ENCODE measurements around the gene ALDH3A1. TPM values are rescaled to one million over a fixed set of nuclear protein-coding genes. Genes with fewer than 3 reads are reported as not detected.

Gene ALDH3A1
- total and polyA plus RNA-seq, 10 of the 15 experiments (the other 5 are each of a cell fraction or from before 2014, with no cell fraction given) = 0.20 TPM; not detected in 9

GRCh38 chr17:19702217-19702641 is 45.9 kb downstream of the ALDH3A1 start:
- H3K9ac ChIP-seq (ENCODE audit: control insufficient read depth, insufficient read depth, low read length) = no peak overlapping the region
- no peaks in the 10 kb centered on the region for H3K27me3 ChIP-seq (replicated peaks in 1 of 2; ENCODE audit: control insufficient read depth in 2 of 2, insufficient read depth in 2 of 2, low read length in 1 of 2)
- H3K4me2 ChIP-seq (ENCODE audit: control insufficient read depth, insufficient read depth) = no peak overlapping the region
- FAIRE-seq (no peak), ATAC-seq (no peak), DNase-seq (ENCODE audit: low read depth, low spot score) (no peak)
- no peaks in the 10 kb centered on the region for H3K79me2 ChIP-seq (ENCODE audit: control insufficient read depth, insufficient read depth, low read length)
- in situ Hi-C loops (cut with MboI) = no loop called here
- intact Hi-C loops (cut with micrococcal nuclease; ENCODE audit: unreplicated experiment) = no loop called here
- RAD21 ChIA-PET (ENCODE audit: unreplicated experiment) = no interaction called here
- WGBS (ENCODE audit: insufficient coverage, insufficient replicate concordance, low lambda C conversion rate, missing lambda C conversion rate) = 20% methylated on average over 4 of the region's 4 CpGs
- no TSS peak for BruUV-seq (replicated peaks)
- no peak overlapping the region for H3K27ac ChIP-seq (ENCODE audit: control insufficient read depth, insufficient read depth)
- no peaks in the 10 kb centered on the region for H3K36me3 ChIP-seq (ENCODE audit: control insufficient read depth in 2 of 2, insufficient read depth in 2 of 2, low read length in 1 of 2)
- H3K4me1 ChIP-seq (ENCODE audit: control insufficient read depth, insufficient read depth, low read length) = no peaks in the 10 kb centered on the region
- POLR2A ChIA-PET = no interaction called here
- H2AFZ ChIP-seq (ENCODE audit: control insufficient read depth, low read depth, low read length) = no peak overlapping the region
- no peaks in the 10 kb centered on the region for H3K9me3 ChIP-seq (replicated peaks; ENCODE audit: control insufficient read depth, insufficient read depth, low read length)
- CTCF ChIA-PET = interaction anchor here (0.7 to 1.3 kb wide), 2 partner anchors 8 to 55 kb away, joined by 4 read pairs; no protein-coding TSS in a partner anchor
- SMC1A ChIA-PET (ENCODE audit: uncharacterized antibody, unreplicated experiment) = interaction anchor here (0.9 to 1.3 kb wide), 2 partner anchors 55 to 61 kb away, joined by 3 to 6 read pairs; no protein-coding TSS in a partner anchor
- H4K20me1 ChIP-seq (ENCODE audit: control insufficient read depth, insufficient read depth) = no peaks in the 10 kb centered on the region
- H3K4me3 ChIP-seq = no peak overlapping the region
- TF ChIP-seq TCF12 (IDR thresholded peaks at IDR 0.05; ENCODE audit: low read depth, low read length) (no peak), SREBF2 (IDR thresholded peaks at IDR 0.05; ENCODE audit: low read length) (no peak), ZBED1 (IDR thresholded peaks at IDR 0.05; ENCODE audit: borderline replicate concordance) (no peak), YBX1 (IDR thresholded peaks at IDR 0.05) (no peak), NFXL1 (IDR thresholded peaks at IDR 0.05; ENCODE audit: borderline replicate concordance) (no peak), BMI1 (IDR thresholded peaks at IDR 0.05; ENCODE audit: borderline replicate concordance) (no peak), ZNF622 (IDR thresholded peaks at IDR 0.05) (no peak), SIX5 (IDR thresholded peaks at IDR 0.05; ENCODE audit: low read depth, low read length, severe bottlenecking) (no peak), E2F8 (IDR thresholded peaks at IDR 0.05; ENCODE audit: low read depth, partially characterized antibody) (no peak), ZBTB4 (CRISPR knock-in tag; IDR thresholded peaks at IDR 0.05) (no peak), ZNF384 (IDR thresholded peaks at IDR 0.05; ENCODE audit: borderline replicate concordance, low read depth, low read length) (no peak), KLF5 (IDR thresholded peaks at IDR 0.05; ENCODE audit: partially characterized antibody) (no peak), ATF3 (IDR thresholded peaks at IDR 0.05; ENCODE audit: borderline replicate concordance, extremely low read depth, low read depth, low read length) (no peak), IRF4 (IDR thresholded peaks at IDR 0.05; ENCODE audit: low read depth, low read length) (no peak)
- TF ChIP-seq, protein P1, sequence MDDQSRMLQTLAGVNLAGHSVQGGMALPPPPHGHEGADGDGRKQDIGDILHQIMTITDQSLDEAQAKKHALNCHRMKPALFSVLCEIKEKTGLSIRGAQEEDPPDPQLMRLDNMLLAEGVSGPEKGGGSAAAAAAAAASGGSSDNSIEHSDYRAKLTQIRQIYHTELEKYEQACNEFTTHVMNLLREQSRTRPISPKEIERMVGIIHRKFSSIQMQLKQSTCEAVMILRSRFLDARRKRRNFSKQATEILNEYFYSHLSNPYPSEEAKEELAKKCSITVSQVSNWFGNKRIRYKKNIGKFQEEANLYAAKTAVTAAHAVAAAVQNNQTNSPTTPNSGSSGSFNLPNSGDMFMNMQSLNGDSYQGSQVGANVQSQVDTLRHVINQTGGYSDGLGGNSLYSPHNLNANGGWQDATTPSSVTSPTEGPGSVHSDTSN (IDR thresholded peaks at IDR 0.05; ENCODE audit: insufficient replicate concordance, low read depth, low read length) = no peak

Measured in GM12878 (cell line).